Urothelium cell line (cell line): ENCODE data around the gene TMEM183A.

Experiments used
- DNase-seq: peaks from one replicate; pipeline ENCODE4 v3.0.0; 2011; ENCODE audit warnings: low spot score, mixed read lengths
- FAIRE-seq: peaks from 2 replicates; lab custom pipeline; 2011; peaks lifted over from hg19 to GRCh38; lab: Jason Lieb, UNC

Gene TMEM183A

GRCh38 chr1:203063287-203063686 lies 56.1 kb downstream of the TMEM183A start:
- DNase-seq (no peak), FAIRE-seq (no peak)

DNA sequence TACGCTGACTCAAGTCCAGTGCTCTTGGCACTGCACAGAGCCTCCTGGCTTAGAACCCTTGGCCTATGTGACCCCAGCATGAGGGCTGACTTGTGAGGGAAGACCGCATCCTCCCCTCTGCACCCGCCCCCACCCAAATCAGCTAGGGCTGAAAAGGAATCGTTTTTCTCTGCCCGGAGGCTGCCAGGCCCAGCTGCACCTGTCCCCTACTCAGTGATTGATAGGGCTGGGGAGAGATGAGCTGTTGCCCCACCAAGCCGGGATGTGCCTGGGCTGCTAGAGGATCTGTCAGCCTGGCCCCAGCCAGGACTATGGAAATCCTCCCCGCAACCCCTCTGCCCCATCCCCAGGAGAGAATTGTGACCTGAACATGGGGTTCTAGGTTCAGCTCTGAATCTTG lies 58.0 kb downstream of the TMEM183A start:
- FAIRE-seq (no peak), DNase-seq (no peak)

DNA sequence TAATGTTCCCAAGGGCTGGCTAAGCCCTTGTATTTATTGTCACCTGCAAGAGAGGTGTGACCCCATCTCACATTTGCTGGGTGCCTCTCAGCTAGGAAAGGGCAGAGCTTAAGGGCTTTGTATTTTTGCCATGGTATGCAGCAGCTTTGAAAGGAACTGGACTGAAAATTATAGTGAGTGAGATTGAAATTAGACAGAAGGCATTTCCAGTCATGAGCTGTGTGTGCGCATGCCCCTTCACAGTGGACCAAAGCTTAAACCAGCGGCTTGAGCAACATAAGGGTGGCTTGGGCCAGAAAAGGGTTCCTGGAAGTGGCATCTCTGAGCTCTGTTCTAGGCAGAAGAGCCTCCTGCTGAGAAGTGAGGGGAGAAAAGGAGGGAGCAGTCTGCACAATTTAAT lies 58.8 kb downstream of the TMEM183A start:
- no peak for DNase-seq
- no peak for FAIRE-seq

DNA sequence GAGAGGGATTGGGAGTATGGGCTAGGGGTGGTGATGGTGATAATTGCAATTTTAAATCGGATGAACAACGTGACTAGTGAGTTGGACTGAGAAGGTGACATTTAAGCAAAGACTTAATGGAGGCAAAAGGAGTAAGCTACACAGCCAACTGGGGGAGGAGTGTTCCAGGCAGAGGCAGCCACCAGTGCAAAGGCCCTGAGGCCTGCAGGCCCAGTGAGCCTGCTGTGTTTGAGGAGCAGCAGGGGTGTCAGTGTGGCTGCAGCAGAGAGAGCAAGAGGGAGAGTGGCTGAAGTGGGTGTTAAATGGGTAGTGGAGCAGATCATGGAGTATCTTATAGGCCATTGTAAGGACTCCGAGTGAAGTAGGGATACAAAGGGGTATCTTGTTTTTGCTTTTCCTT lies 59.8 kb downstream of the TMEM183A start:
- DNase-seq: no peak
- no peak for FAIRE-seq

- DNase-seq (no peak), FAIRE-seq (no peak)
These were observed 62.0 kb downstream of the TMEM183A start for GRCh38 chr1:203069030-203069747.

- no peak for FAIRE-seq
These were observed 64.9 kb downstream of the TMEM183A start for GRCh38 chr1:203072002-203072602.

GRCh38 chr1:203072911-203073310 lies 65.7 kb downstream of the TMEM183A start:
- FAIRE-seq (no peak), DNase-seq (no peak)

More at GRCh38 chr1:203072002-203072602, 64.9 kb downstream of the TMEM183A start:
- no peak for DNase-seq

GRCh38 chr1:203073469-203073868 lies 66.3 kb downstream of the TMEM183A start:
- DNase-seq: no peak
- no peak for FAIRE-seq
